IMR-90 (cell line): ENCODE measurements around the gene KIFBP. TPM values are rescaled to one million over a fixed set of nuclear protein-coding genes. Genes with fewer than 3 reads are reported as not detected.

Experiments used
- ATAC-seq: fragments of 200-7000 bp; cut with Tn5 transposase; 2 replicates; pipeline ENCODE4 v1.9.1; 2020; ENCODE audit warnings: low read depth, mild to moderate bottlenecking, moderate library complexity
- BruUV-seq: library from RNA; stranded (reverse); fragments of 400-500 nt; replicated peaks from 2 replicates; lab custom pipeline; 2021; lab: Mats Ljungman, UMichigan
- CTCF ChIA-PET: fragments of 300-600 bp; formaldehyde crosslinking; extraction: SDS; loops from one replicate; lab custom pipeline; 2021; ENCODE audit warnings: antibody characterized with exemption; lab: Yijun Ruan, JAX
- POLR2A ChIA-PET: fragments of 300-600 bp; sonication (Branson Sonifier 250); formaldehyde crosslinking; loops from one replicate; lab custom pipeline; 2022; ENCODE audit warnings: antibody characterized with exemption; ENCODE audit not compliant: unreplicated experiment; lab: Charles Lee
- DNase-seq: peaks from one replicate; pipeline ENCODE4 v3.0.0; 2013
- H2AFZ ChIP-seq: replicated peaks from 2 replicates; pipeline ENCODE3; 2013; ENCODE audit warnings: low read length, mild to moderate bottlenecking; ENCODE audit not compliant: poor library complexity
- H2AK5ac ChIP-seq: 2 replicates; pipeline ENCODE4 v1.6.1; 2013; ENCODE audit warnings: low read depth, low read length, inconsistent platforms
- H2AK9ac ChIP-seq: replicated peaks from 2 replicates; pipeline ENCODE3; 2013; ENCODE audit warnings: mild to moderate bottlenecking, low read depth, low read length, moderate library complexity; ENCODE audit not compliant: poor library complexity
- H2BK120ac ChIP-seq: 2 replicates; pipeline ENCODE4 v1.6.1; 2013; ENCODE audit warnings: low read depth, low read length, inconsistent platforms
- H2BK15ac ChIP-seq: 3 replicates; pipeline ENCODE4 v1.6.1; 2013; ENCODE audit warnings: low read depth, low read length, inconsistent platforms
- H2BK20ac ChIP-seq: 2 replicates; pipeline ENCODE4 v1.6.1; 2013; ENCODE audit warnings: low read depth, mild to moderate bottlenecking, inconsistent platforms, low read length, moderate library complexity
- H2BK5ac ChIP-seq: 2 replicates; pipeline ENCODE4 v1.6.1; 2013; ENCODE audit warnings: mild to moderate bottlenecking, low read depth, low read length, inconsistent platforms; ENCODE audit not compliant: poor library complexity, severe bottlenecking
- H3K14ac ChIP-seq: replicated peaks from 2 replicates; pipeline ENCODE4 v1.6.1; 2013; ENCODE audit warnings: low read depth, low read length, inconsistent platforms
- H3K18ac ChIP-seq: 2 replicates; pipeline ENCODE4 v1.6.1; 2013; ENCODE audit warnings: low read depth, low read length, control low read depth
- H3K23ac ChIP-seq: 2 replicates; pipeline ENCODE4 v1.6.1; 2013; ENCODE audit warnings: low read depth, low read length, inconsistent platforms
- H3K27ac ChIP-seq: 2 replicates; pipeline ENCODE4 v1.5.1; 2013; ENCODE audit warnings: mild to moderate bottlenecking, control low read depth, low read length; ENCODE audit not compliant: insufficient read depth
- H3K27me3 ChIP-seq: 2 replicates; pipeline ENCODE4 v1.6.1; 2013; ENCODE audit warnings: low read length; ENCODE audit not compliant: control insufficient read depth, insufficient read depth
- H3K36me3 ChIP-seq: 2 replicates; pipeline ENCODE4 v1.6.1; 2013; ENCODE audit warnings: low read length, mixed read lengths; ENCODE audit not compliant: control insufficient read depth, insufficient read depth
- H3K4ac ChIP-seq: 2 replicates; pipeline ENCODE4 v1.6.1; 2013; ENCODE audit warnings: low read depth, low read length, inconsistent platforms
- H3K4me1 ChIP-seq: 2 replicates; pipeline ENCODE4 v1.6.1; 2013; ENCODE audit warnings: low read length, mixed read lengths; ENCODE audit not compliant: control insufficient read depth, insufficient read depth
- H3K4me2 ChIP-seq: 2 replicates; pipeline ENCODE4 v1.6.1; 2013; ENCODE audit warnings: low read depth, mild to moderate bottlenecking, control low read depth, low read length, moderate library complexity
- H3K4me3 ChIP-seq: 2 replicates; pipeline ENCODE4 v1.5.1; 2013; ENCODE audit warnings: low read depth, mild to moderate bottlenecking, control low read depth, low read length, moderate library complexity; ENCODE audit not compliant: insufficient read depth
- H3K56ac ChIP-seq: 2 replicates; pipeline ENCODE4 v1.6.1; 2013; ENCODE audit warnings: low read length, inconsistent platforms; ENCODE audit not compliant: insufficient read depth; ENCODE audit errors: extremely low read depth
- H3K79me1 ChIP-seq, 2 experiments: 2 replicates each; pipeline ENCODE4 v1.6.1; 2013; ENCODE audit warnings: low read length in 2 of 2, inconsistent platforms in 1 of 2, low read depth in 1 of 2
- H3K9ac ChIP-seq: 2 replicates; pipeline ENCODE4 v1.6.1; 2013; ENCODE audit warnings: low read depth, low read length, control low read depth
- H3K9me1 ChIP-seq: 2 replicates; pipeline ENCODE4 v1.6.1; 2013; ENCODE audit warnings: low read length, inconsistent platforms; ENCODE audit not compliant: insufficient read depth
- H3K9me3 ChIP-seq: 2 replicates; pipeline ENCODE4 v1.6.1; 2013; ENCODE audit warnings: low read length; ENCODE audit not compliant: control insufficient read depth, insufficient read depth
- H4K20me1 ChIP-seq: 2 replicates; pipeline ENCODE4 v1.6.1; 2013; ENCODE audit warnings: low read length, inconsistent platforms; ENCODE audit not compliant: insufficient read depth
- H4K5ac ChIP-seq: 2 replicates; pipeline ENCODE4 v1.6.1; 2013; ENCODE audit warnings: mild to moderate bottlenecking, low read depth, low read length, control low read depth
- H4K8ac ChIP-seq, 2 experiments: 2 replicates each; pipeline ENCODE4 v1.6.1; 2013; ENCODE audit warnings: low read depth in 2 of 2, low read length in 2 of 2, control low read depth in 1 of 2, inconsistent platforms in 1 of 2
- H4K91ac ChIP-seq: 2 replicates; pipeline ENCODE4 v1.6.1; 2013; ENCODE audit warnings: low read depth, low read length, inconsistent platforms; ENCODE audit not compliant: insufficient read depth
- RAD21 ChIP-seq: IDR thresholded peaks from 2 replicates; pipeline ENCODE4 v1.6.1; 2012; ENCODE audit warnings: low read length, improper control_type of control experiment
- WGBS, 2 experiments: methylation state at CpG; one replicate each; pipeline versions ENCODE4 v1.1.5 to v1.1.7; 2013; ENCODE audit warnings: missing lambda C conversion rate in 2 of 2; ENCODE audit not compliant: insufficient read length in 1 of 2; ENCODE audit errors: extremely low coverage in 2 of 2; 5-methylcytosine and 5-hydroxymethylcytosine counted together
- dilution Hi-C: fragments of 300-500 bp; cut with HindIII; formaldehyde crosslinking; loops from one replicate; pipeline ENCODE4 v1.14.3; 2018; ENCODE audit warnings: low sequenced_read_pairs; ENCODE audit not compliant: unreplicated experiment
- in situ Hi-C: fragments of 300-500 bp; cut with MboI; formaldehyde crosslinking; loops from 3 replicates; pipeline ENCODE4 v1.14.3; 2019; ENCODE audit warnings: low sequenced_read_pairs, inconsistent platforms, mixed read lengths
- intact Hi-C: fragments of 100-400 bp; cut with micrococcal nuclease; formaldehyde crosslinking; loops from 2 replicates; pipeline ENCODE4 v1.10.0; 2022
- polyA plus RNA-seq, 3 experiments: library from polyadenylated mRNA; depleted of rRNA; stranded (reverse); fragments of >200 nt; gene quantifications; 2 replicates each; pipeline ENCODE4 v1.2.3, GENCODE V29; 2012; ENCODE audit warnings: low replicate concordance in 1 of 3
- total RNA-seq: library from RNA; depleted of rRNA; stranded (reverse); fragments of >200 nt; gene quantifications from 2 replicates; pipeline ENCODE4 v1.2.3, GENCODE V29; 2012

Gene KIFBP
- total and polyA plus RNA-seq, 2 of the 4 experiments (the other 2 are of a cell fraction): 30.6 to 51.3 TPM

GRCh38 chr10:68982389-68982788, 6.2 kb upstream of the KIFBP start:
- H3K23ac ChIP-seq: no peak overlapping the region
- no peak overlapping the region for H3K56ac ChIP-seq
- H2BK120ac ChIP-seq: no peak overlapping the region
- no peak overlapping the region for H2AK5ac ChIP-seq
- H2AFZ ChIP-seq: no peak overlapping the region
- in situ Hi-C loops (no loop called here), dilution Hi-C loops (no loop called here), intact Hi-C loops (no loop called here)
- H3K18ac ChIP-seq: no peak overlapping the region
- no peak for ATAC-seq
- no peak overlapping the region for H2AK9ac ChIP-seq
- H4K91ac ChIP-seq: no peak overlapping the region
- H2BK20ac ChIP-seq: no peak overlapping the region
- no peak overlapping the region for H2BK5ac ChIP-seq
- H3K4me3 ChIP-seq: no peak overlapping the region
- no peak overlapping the region for H2BK15ac ChIP-seq
- ChIA-PET POLR2A (no interaction called here), CTCF (no interaction called here)
- H3K79me1 ChIP-seq: peaks cover 6 to 8% of the 10 kb centered on the region in 2 experiments; a peak in 3 of 4 replicates
- no peak overlapping the region for H3K27ac ChIP-seq
- no peak for TF ChIP-seq RAD21
- H3K14ac ChIP-seq: no peak overlapping the region
- no peak overlapping the region for H3K9ac ChIP-seq
- H3K4me1 ChIP-seq: no peaks in the 10 kb centered on the region
- no TSS peak for BruUV-seq
- H3K36me3 ChIP-seq: peaks cover 19% of the 10 kb centered on the region
- no peaks in the 10 kb centered on the region for H4K20me1 ChIP-seq
- no peak for DNase-seq
- no peaks in the 10 kb centered on the region for H3K9me3 ChIP-seq
- H3K4ac ChIP-seq: no peak overlapping the region
- WGBS, 2 experiments: 93% methylated on average over 10 of the region's 11 CpGs; no CpG with 5 or more reads in 1 of the 2 experiments
- no peaks in the 10 kb centered on the region for H3K27me3 ChIP-seq
- no peak overlapping the region for H4K8ac ChIP-seq
- H3K9me1 ChIP-seq: no peaks in the 10 kb centered on the region
- no peak overlapping the region for H4K5ac ChIP-seq
- no peak overlapping the region for H3K4me2 ChIP-seq
